HG03439 (cell line): Measurements from ENCODE around the gene RGS17.
"Not testable (repeated sequence)": the region's sequence is repeated elsewhere in the genome, so short reads cannot be mapped to it uniquely, and the experiment has no call there.

Experiments used
- ATAC-seq: cut with Tn5 transposase; IDR thresholded peaks from one replicate; pipeline ENCODE4 v1.9.1; 2021; ENCODE audit warnings: mild to moderate bottlenecking, moderate library complexity; ENCODE audit not compliant: unreplicated experiment

The RGS17 gene

GRCh38 chr6:152999538-152999937, 131.5 kb downstream of the RGS17 start:
- ATAC-seq, result not testable (repeated sequence)

- no peak for ATAC-seq
Measured at GRCh38 chr6:152993847-152994246, 137.2 kb downstream of the RGS17 start.

- no peak for ATAC-seq
Measured at GRCh38 chr6:152993431-152993830, 137.7 kb downstream of the RGS17 start.

GRCh38 chr6:152986978-152987377, 144.1 kb downstream of the RGS17 start:
- ATAC-seq, result no peak

DNA sequence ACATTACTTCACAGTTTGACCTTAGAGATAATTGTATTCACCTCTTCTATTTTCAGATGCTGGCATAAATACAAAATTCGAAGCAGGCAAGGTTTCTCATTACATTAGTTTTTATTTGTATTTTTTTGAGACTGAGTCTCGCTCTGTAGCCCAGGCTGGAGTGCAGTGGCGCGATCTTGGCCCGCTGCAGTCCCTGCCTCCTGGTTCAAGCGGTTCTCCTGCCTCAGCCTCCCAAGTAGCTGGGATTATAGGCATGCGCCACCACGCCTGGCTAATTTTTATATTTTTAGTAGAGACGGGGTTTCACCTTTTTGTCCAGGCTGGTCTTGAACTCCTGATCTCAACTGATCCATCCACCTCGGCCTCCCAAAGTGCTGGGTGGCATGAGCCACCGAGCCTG, 145.8 kb downstream of the RGS17 start:
- not testable (repeated sequence) for ATAC-seq

- peak; percentile 24 for ATAC-seq
Measured at GRCh38 chr6:152984513-152984872, 146.6 kb downstream of the RGS17 start.

GRCh38 chr6:152983637-152984512, 147.2 kb downstream of the RGS17 start:
- ATAC-seq, result peak; percentile 22

- ATAC-seq, result peak; percentile 84
Measured at GRCh38 chr6:152982904-152983636, 148.0 kb downstream of the RGS17 start, which contains the start of gene FBXO5. Gene FBXO5, minus strand, starts transcription at chr6:152983041. Its CDS starts 82 bp downstream, at chr6:152982959.

GRCh38 chr6:152981989-152982903, 148.8 kb downstream of the RGS17 start:
- peak; percentile 2 for ATAC-seq

GRCh38 chr6:152981219-152981618, 149.9 kb downstream of the RGS17 start:
- ATAC-seq, result no peak

DNA sequence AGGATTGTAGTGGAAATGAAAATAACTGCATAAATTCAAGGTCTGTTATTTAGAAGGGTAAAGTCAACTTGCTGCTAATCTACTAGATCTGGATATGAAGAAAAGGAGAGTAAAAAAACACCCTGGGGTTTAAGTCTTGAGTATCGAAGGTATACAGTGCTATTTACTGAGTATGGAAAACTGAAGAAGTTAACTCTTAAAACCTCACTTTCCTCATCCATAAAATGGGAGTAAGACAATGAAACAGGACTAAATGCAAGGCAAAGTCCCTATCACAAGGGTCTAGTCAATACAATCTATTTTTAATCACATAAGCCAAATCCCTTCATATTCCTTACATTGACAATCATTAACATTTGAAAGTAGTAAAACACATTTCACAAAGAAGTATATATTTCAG, 150.4 kb downstream of the RGS17 start:
- no peak for ATAC-seq

GRCh38 chr6:152979116-152979515, 152.0 kb downstream of the RGS17 start:
- no peak for ATAC-seq

DNA sequence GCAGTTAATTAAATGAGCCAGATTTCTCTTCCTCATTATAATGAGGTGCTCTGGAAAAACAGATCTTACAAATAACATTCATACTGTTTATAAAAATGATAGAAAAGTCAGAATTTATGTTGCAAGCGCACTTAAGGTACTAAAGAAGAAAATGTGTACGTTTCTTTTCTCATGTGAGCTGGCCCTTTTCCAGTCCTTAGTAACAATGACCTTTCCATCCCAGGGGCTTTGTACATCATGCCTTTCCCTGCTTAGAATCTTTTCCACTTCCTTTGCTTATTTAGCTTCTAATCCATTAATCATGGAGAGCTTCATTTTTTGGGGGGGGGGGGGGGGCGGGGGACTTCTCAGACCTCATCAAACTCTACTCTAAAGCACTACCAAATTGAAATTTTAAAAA, 153.0 kb downstream of the RGS17 start:
- ATAC-seq, result no peak

DNA sequence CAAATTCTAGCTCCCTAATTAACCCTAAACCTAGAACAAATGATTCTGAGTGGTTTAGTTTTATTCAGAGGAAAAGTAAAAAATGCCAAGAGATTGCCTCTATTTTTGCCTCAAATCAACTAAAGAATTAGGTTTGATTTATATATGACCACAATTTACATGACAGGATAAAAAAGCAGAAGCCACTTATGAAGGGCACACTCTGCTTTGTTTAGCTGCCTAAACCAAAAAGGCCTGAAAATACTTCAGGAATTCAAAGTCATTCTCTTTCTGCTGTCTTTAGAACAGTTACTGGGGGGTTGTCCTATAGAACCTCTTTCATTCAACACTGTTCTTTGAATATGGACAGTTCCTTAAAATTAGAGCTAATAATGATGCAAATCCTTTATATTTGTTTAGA, 153.5 kb downstream of the RGS17 start:
- ATAC-seq, result no peak

DNA sequence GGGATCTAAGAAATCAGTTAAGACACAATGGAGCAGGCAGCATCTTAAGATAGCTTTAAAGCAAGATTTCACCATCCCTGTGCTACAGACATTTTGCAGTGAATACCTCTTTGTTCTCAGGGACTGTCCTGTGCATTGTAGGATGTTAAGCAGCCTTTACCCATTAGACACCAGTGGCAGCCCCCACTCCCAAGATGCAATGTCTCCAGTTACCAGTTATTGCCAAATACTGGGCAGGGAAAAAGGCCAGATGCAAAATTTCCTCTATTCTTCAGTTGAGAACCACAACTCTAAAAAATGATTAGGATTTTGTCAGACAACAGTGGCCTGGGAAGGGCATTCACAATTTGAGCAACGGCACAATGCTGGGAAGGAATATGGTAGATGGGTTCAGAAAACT, 154.3 kb downstream of the RGS17 start:
- ATAC-seq, result no peak

GRCh38 chr6:152975204-152975915, 155.7 kb downstream of the RGS17 start:
- ATAC-seq, result no peak

DNA sequence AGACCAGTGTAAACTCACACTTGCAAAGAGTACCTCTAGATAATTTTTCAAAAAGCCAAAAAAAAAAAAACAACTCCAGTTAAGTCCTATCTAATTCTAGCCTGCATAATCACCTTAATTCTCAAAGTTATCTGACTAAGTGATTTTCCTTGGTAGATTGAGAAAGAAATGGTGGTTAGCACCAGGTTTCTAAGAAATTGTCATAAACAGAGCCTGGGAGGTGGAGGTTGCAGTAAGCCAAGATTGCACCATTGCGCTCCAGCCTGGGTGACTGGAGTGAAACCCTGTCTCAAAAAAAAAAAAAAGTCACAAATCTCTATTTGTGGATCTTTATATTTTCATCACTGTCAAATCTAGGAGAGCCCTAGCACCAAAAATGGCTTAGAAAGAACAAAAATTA, 157.2 kb downstream of the RGS17 start:
- no peak for ATAC-seq

GRCh38 chr6:152969688-152970418, 161.2 kb downstream of the RGS17 start:
- ATAC-seq, result no peak

GRCh38 chr6:152966168-152966894, 164.8 kb downstream of the RGS17 start:
- not testable (repeated sequence) for ATAC-seq
